PC-3 (cell line): ENCODE results near the gene ZMIZ1. TPM values are rescaled to one million over a fixed set of nuclear protein-coding genes. Genes with fewer than 3 reads are reported as not detected.
A peak's percentile ranks its signal among the peaks of the same experiment; 100 is the strongest.

ENCODE experiments used
- ATAC-seq: fragments of 200-7000 bp; cut with Tn5 transposase; 2 replicates; pipeline ENCODE4 v1.9.1; 2020; ENCODE audit warnings: mild to moderate bottlenecking, moderate library complexity
- BruUV-seq: library from RNA; stranded (reverse); fragments of 400-500 nt; replicated peaks from 2 replicates; lab custom pipeline; 2021; lab: Mats Ljungman, UMichigan
- CTCF ChIA-PET: fragments of 300-600 bp; sonication (Branson Sonifier 250); formaldehyde crosslinking; loops from one replicate; lab custom pipeline; 2022; ENCODE audit warnings: antibody characterized with exemption; lab: Charles Lee
- POLR2A ChIA-PET: fragments of 300-600 bp; sonication (Branson Sonifier 250); formaldehyde crosslinking; loops from one replicate; lab custom pipeline; 2022; ENCODE audit warnings: antibody characterized with exemption; ENCODE audit not compliant: unreplicated experiment; lab: Charles Lee
- DNase-seq: peaks from one replicate; pipeline ENCODE4 v3.0.0-alpha.2; 2015
- H2AFZ ChIP-seq: fragments of 300-600 bp; sonication (generic); 2 replicates; pipeline ENCODE4 v1.6.0; 2016; ENCODE audit warnings: antibody characterized with exemption, low read length
- H3F3A ChIP-seq: fragments of 300-600 bp; sonication (generic); one replicate; pipeline ENCODE4 v1.6.0; 2017; ENCODE audit warnings: antibody characterized with exemption, low read length, control low read depth, mild to moderate bottlenecking; ENCODE audit not compliant: unreplicated experiment
- H3K27ac ChIP-seq: fragments of 300-600 bp; sonication (generic); 2 replicates; pipeline ENCODE4 v1.5.1; 2016; ENCODE audit warnings: mild to moderate bottlenecking, low read length
- H3K27me3 ChIP-seq: fragments of 300-600 bp; sonication (generic); 2 replicates; pipeline ENCODE4 v1.6.1; 2016; ENCODE audit warnings: low read length, mixed read lengths
- H3K36me3 ChIP-seq: fragments of 300-600 bp; sonication (generic); 2 replicates; pipeline ENCODE4 v1.6.1; 2016; ENCODE audit warnings: low read depth, mixed run types, low read length, mixed read lengths
- H3K4me1 ChIP-seq: fragments of 300-600 bp; sonication (generic); 2 replicates; pipeline ENCODE4 v1.5.1; 2016; ENCODE audit warnings: low read length; ENCODE audit not compliant: insufficient read depth
- H3K4me2 ChIP-seq: fragments of 300-600 bp; sonication (generic); 2 replicates; pipeline ENCODE4 v1.6.0; 2016; ENCODE audit warnings: low read length
- H3K4me3 ChIP-seq: fragments of 300-600 bp; sonication (generic); 2 replicates; pipeline ENCODE4 v1.5.1; 2016; ENCODE audit warnings: mild to moderate bottlenecking, low read length, mixed read lengths
- H3K79me2 ChIP-seq: fragments of 300-600 bp; sonication (generic); 2 replicates; pipeline ENCODE4 v1.6.1; 2017; ENCODE audit warnings: low read length, mixed read lengths
- H3K9ac ChIP-seq: fragments of 300-600 bp; sonication (generic); 2 replicates; pipeline ENCODE4 v1.6.0; 2016; ENCODE audit warnings: mild to moderate bottlenecking, low read length
- H3K9me2 ChIP-seq: fragments of 300-600 bp; sonication (generic); replicated peaks from 2 replicates; pipeline ENCODE4 v1.6.1; 2016; ENCODE audit warnings: mixed run types, low read length, mixed read lengths
- H3K9me3 ChIP-seq: fragments of 300-600 bp; sonication (generic); 2 replicates; pipeline ENCODE4 v1.6.1; 2016; ENCODE audit warnings: low read length, mixed read lengths
- H4K20me1 ChIP-seq: fragments of 300-600 bp; sonication (generic); 2 replicates; pipeline ENCODE4 v1.6.1; 2016; ENCODE audit warnings: low read length, mixed read lengths
- CTCF ChIP-seq: fragments of 300-600 bp; sonication (generic); conservative IDR thresholded peaks from 2 replicates; pipeline ENCODE4 v1.5.1; 2017; ENCODE audit warnings: antibody characterized with exemption, low read depth, mild to moderate bottlenecking, low read length
- EZH2 ChIP-seq: fragments of 300-600 bp; sonication (generic); IDR thresholded peaks from one replicate; pipeline ENCODE4 v1.6.1; 2017; ENCODE audit warnings: antibody characterized with exemption, mild to moderate bottlenecking, low read length; ENCODE audit not compliant: unreplicated experiment
- EZH2phosphoT487 ChIP-seq: fragments of 300-600 bp; sonication (generic); IDR thresholded peaks from 2 replicates; pipeline ENCODE4 v1.6.1; 2018; ENCODE audit warnings: mild to moderate bottlenecking, antibody characterized with exemption, low read length, borderline replicate concordance
- intact Hi-C: fragments of 100-400 bp; cut with micrococcal nuclease; formaldehyde crosslinking; loops from 2 replicates; pipeline ENCODE4 v1.9.0; 2023
- total RNA-seq: library from RNA; depleted of rRNA; stranded (reverse); fragments of >200 nt; gene quantifications from 2 replicates; pipeline ENCODE4 v1.2.3, GENCODE V29; 2014

Gene ZMIZ1
- total RNA-seq, 1 experiment from 2014 or later, result 55.4 TPM

DNA sequence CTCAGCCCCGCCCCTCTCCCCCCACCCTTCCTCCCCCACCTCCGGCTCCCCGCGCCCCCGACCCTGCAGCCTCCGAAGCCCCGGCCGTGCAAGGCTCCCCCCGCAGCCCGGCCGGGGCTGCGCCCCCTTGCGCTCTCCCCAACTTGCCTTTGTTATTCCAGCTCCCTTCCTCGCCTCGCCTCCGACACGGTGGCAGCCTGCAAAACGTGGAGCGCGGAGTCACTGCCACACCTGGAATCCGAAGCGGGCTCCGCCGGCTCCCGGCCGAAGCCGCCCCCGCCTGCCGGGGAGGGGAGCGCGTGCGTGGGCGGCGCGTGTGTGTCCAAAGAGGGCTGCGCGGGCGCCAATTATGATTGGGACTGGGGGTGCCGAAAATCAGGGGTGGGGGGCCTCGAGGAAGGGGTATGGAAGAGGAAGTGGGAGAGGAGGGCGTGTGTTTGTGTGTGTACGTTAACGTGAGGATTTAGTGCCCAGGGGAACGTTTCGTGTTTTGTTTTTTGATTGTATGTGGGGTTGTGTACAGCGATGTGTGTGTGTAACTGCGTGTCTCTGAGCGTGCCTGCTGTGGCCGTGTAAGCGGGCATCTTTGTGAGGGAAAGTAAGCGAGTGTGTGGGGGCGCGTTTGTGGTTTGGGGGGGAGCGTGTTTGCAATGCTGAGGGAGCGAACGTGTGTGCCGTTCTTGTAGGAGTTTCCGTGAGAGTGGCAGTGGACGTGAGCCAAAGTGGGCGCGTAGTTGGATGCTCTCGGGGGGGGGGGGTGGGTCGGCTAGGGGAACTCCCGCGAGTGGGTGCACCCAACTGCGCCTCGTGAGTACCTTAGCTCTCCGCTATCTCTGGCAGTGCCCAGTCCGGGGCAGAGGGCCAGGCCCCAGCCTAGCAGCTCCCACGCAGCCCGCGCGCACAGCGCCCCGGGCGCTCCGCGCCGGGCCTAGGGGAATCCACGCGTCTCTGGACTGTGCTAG lies 1.2 kb upstream of the ZMIZ1 start:
- BruUV-seq, result no TSS peak
- peak overlapping the region; percentile 66 for H3K4me3 ChIP-seq
- no peaks in the 10 kb centered on the region for H3F3A ChIP-seq
- H4K20me1 ChIP-seq, result peaks cover 14% of the 10 kb centered on the region
- no peaks in the 10 kb centered on the region for H3K36me3 ChIP-seq
- no peaks in the 10 kb centered on the region for H3K9me2 ChIP-seq
- no peak overlapping the region for H3K27ac ChIP-seq
- TF ChIP-seq CTCF (peak; percentile 50), EZH2 (no peak)
- ChIA-PET CTCF (interaction anchor here (0.5 to 4.1 kb wide), 20 partner anchors 15 to 1020 kb away, joined by 3 to 36 read pairs (median 4); no protein-coding TSS in a partner anchor), POLR2A (interaction anchor here (0.6 to 1.3 kb wide), 6 partner anchors 37 to 377 kb away, joined by 3 to 17 read pairs (median 8); no protein-coding TSS in a partner anchor)
- H3K4me2 ChIP-seq, result peak overlapping the region; percentile 86
- ATAC-seq (peak; percentile 1), DNase-seq (peak; percentile 100)
- peaks cover 33% of the 10 kb centered on the region for H3K79me2 ChIP-seq
- peak overlapping the region; percentile 88 for H2AFZ ChIP-seq
- H3K9ac ChIP-seq, result peak overlapping the region; percentile 42
- H3K4me1 ChIP-seq, result peaks cover 24% of the 10 kb centered on the region
- intact Hi-C loops, result loop anchor here (1.0 to 10.0 kb wide), 17 partner anchors 76 to 1039 kb away; partner anchors contain the start of genes POLR3A, TMEM254 and ZCCHC24
- no peaks in the 10 kb centered on the region for H3K27me3 ChIP-seq
- no peaks in the 10 kb centered on the region for H3K9me3 ChIP-seq

DNA sequence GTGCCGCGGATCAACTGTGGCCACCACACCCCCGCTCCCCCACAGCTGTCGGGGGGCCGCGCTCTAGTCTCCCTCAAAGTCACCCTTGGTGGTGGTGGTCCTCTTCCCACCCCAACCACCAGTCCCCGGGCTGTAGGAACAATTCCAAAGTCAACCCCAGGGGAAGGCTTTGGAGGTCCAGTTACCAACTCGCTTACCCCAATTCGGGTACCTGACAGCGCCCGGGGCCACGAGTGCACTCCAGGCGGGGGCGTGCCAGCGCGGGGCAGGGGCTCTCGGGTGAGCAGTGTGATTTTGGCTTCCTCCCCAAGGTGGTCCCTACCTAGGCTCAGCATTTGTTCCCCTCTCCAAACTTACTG lies 584 bp upstream of the ZMIZ1 start:
- peak overlapping the region; percentile 86 for H3K4me2 ChIP-seq
- ATAC-seq, result peak; percentile 0
- no peaks in the 10 kb centered on the region for H3K36me3 ChIP-seq
- peak overlapping the region; percentile 18 for H3K9ac ChIP-seq
- no peaks in the 10 kb centered on the region for H3K27me3 ChIP-seq
- ChIA-PET POLR2A (interaction anchor here (0.6 to 0.7 kb wide), 2 partner anchors 94 to 403 kb away, joined by 4 to 5 read pairs; no protein-coding TSS in a partner anchor), CTCF (interaction anchor here (0.6 to 4.1 kb wide), 3 partner anchors 94 to 127 kb away, joined by 4 to 36 read pairs (median 25); no protein-coding TSS in a partner anchor)
- peak overlapping the region; percentile 3 for H3K27ac ChIP-seq
- H3K79me2 ChIP-seq, result peaks cover 39% of the 10 kb centered on the region
- no peaks in the 10 kb centered on the region for H3K9me3 ChIP-seq
- H4K20me1 ChIP-seq, result peaks cover 21% of the 10 kb centered on the region
- H3K4me3 ChIP-seq, result peak overlapping the region; percentile 66
- BruUV-seq, result no TSS peak
- H2AFZ ChIP-seq, result peak overlapping the region; percentile 80
- intact Hi-C loops, result loop anchor here (1.0 to 10.0 kb wide), 14 partner anchors 77 to 1039 kb away; partner anchors contain the start of genes POLR3A, TMEM254 and ZCCHC24
- TF ChIP-seq CTCF, result peak; percentile 88
- TF ChIP-seq EZH2phosphoT487, result no peak
- H3F3A ChIP-seq, result no peaks in the 10 kb centered on the region
- H3K9me2 ChIP-seq, result no peaks in the 10 kb centered on the region
- DNase-seq, result peak; percentile 63
- H3K4me1 ChIP-seq, result peaks cover 29% of the 10 kb centered on the region
